HL-60 (cell line): ENCODE data around the gene PYHIN1.

Experiments used
- CTCF ChIP-seq: IDR thresholded peaks from one replicate; pipeline ENCODE4 v1.5.1; 2011; ENCODE audit warnings: low read length, control low read depth, inconsistent platforms; ENCODE audit not compliant: insufficient read depth
- POLR2AphosphoS5 ChIP-seq: IDR thresholded peaks from 2 replicates; pipeline ENCODE4 v1.6.1; 2012; ENCODE audit warnings: low read depth
- SPI1 ChIP-seq: IDR thresholded peaks from 2 replicates; pipeline ENCODE4 v1.6.1; 2012; ENCODE audit warnings: low read depth, mild to moderate bottlenecking, borderline replicate concordance

GRCh38 chr1:158898722-158899121 is 32.6 kb upstream of the PYHIN1 start:
- no peak for TF ChIP-seq CTCF
- no peak for TF ChIP-seq POLR2AphosphoS5
- no peak for TF ChIP-seq SPI1
